Osteoblast (primary cell): ENCODE data around the gene SLC39A1. TPM values are rescaled to one million over a fixed set of nuclear protein-coding genes. Genes with fewer than 3 reads are reported as not detected.

ENCODE experiments used
- DNase-seq: peaks from one replicate; pipeline ENCODE4 v3.0.0; 2011; ENCODE audit warnings: low spot score, mixed read lengths; ENCODE audit not compliant: insufficient read length; ENCODE audit errors: missing footprints
- H2AFZ ChIP-seq: 2 replicates; pipeline ENCODE4 v1.6.0; 2011; ENCODE audit warnings: mild to moderate bottlenecking, low read length
- H3K27ac ChIP-seq: 2 replicates; pipeline ENCODE4 v1.5.1; 2011; ENCODE audit warnings: mild to moderate bottlenecking, low read depth, low read length, moderate library complexity
- H3K27me3 ChIP-seq: 2 replicates; pipeline ENCODE4 v1.6.0; 2012; ENCODE audit warnings: mild to moderate bottlenecking, control low read depth, inconsistent platforms, low read length, moderate library complexity; ENCODE audit not compliant: insufficient read depth
- H3K36me3 ChIP-seq: 2 replicates; pipeline ENCODE4 v1.5.1; 2011; ENCODE audit warnings: mild to moderate bottlenecking, low read length, control low read depth, moderate library complexity; ENCODE audit not compliant: insufficient read depth
- H3K4me1 ChIP-seq: 2 replicates; pipeline ENCODE4 v1.5.1; 2011; ENCODE audit warnings: mild to moderate bottlenecking, low read length, control low read depth, moderate library complexity; ENCODE audit not compliant: insufficient read depth
- H3K4me2 ChIP-seq: 2 replicates; pipeline ENCODE4 v1.6.0; 2011; ENCODE audit warnings: mild to moderate bottlenecking, low read length; ENCODE audit not compliant: insufficient read depth
- H3K4me3 ChIP-seq: fragments of 200-600 bp; sonication (generic); 3 replicates; pipeline ENCODE4 v1.5.1; 2012; ENCODE audit warnings: mild to moderate bottlenecking, low read length, inconsistent platforms; ENCODE audit not compliant: insufficient read depth
- H3K79me2 ChIP-seq: 2 replicates; pipeline ENCODE4 v1.6.0; 2012; ENCODE audit warnings: mild to moderate bottlenecking, low read length, control low read depth, inconsistent platforms; ENCODE audit not compliant: insufficient read depth
- H3K9me3 ChIP-seq: 2 replicates; pipeline ENCODE4 v1.5.1; 2011; ENCODE audit warnings: low read depth, low read length, control low read depth
- H4K20me1 ChIP-seq: 2 replicates; pipeline ENCODE4 v1.6.0; 2012; ENCODE audit warnings: mild to moderate bottlenecking, low read length, control low read depth; ENCODE audit not compliant: insufficient read depth
- total RNA-seq: library from RNA; depleted of rRNA; stranded (reverse); fragments of >200 nt; gene quantifications from 2 replicates; pipeline ENCODE4 v1.2.3, GENCODE V29; 2012
- TF ChIP-seq, protein P1 (sequence below): IDR thresholded peaks from 2 replicates; pipeline ENCODE4 v1.5.1; 2011; ENCODE audit warnings: mild to moderate bottlenecking, low read depth, low read length, moderate library complexity; ENCODE audit errors: extremely low read depth

SLC39A1 gene
- total RNA-seq, 1 donor: 96.3 TPM

DNA sequence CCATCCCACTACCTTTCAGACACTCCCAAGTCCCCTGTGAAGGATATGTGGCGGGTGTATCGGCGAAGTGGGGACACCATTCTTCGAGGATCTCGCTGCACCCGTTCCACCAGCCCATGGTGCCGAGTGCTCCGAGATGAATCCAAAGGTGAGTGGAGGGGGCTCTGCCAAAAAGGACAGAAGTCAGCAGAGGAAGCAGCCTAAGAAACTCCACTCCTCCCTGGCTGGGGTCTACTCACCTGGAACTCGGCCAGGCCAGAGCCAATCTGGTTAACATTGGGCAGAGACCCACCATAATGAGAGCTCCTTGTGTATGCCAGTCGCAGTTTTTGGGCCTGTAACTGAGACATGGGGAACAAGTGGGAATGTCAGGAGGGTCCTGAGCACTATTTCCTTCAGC is 8.5 kb downstream of the SLC39A1 start:
- Histone ChIP-seq H3K9me3 (no peaks in the 10 kb centered on the region), H3K36me3 (peaks cover 32% of the 10 kb centered on the region), H2AFZ (no peak overlapping the region), H3K27ac (no peak overlapping the region), H4K20me1 (peaks cover 45% of the 10 kb centered on the region), H3K27me3 (no peaks in the 10 kb centered on the region), H3K4me1 (peaks cover 15% of the 10 kb centered on the region), H3K79me2 (peaks cover 54% of the 10 kb centered on the region), H3K4me3 (no peak overlapping the region), H3K4me2 (no peak overlapping the region)
- peak; percentile 65 for DNase-seq
- TF ChIP-seq, protein P1, sequence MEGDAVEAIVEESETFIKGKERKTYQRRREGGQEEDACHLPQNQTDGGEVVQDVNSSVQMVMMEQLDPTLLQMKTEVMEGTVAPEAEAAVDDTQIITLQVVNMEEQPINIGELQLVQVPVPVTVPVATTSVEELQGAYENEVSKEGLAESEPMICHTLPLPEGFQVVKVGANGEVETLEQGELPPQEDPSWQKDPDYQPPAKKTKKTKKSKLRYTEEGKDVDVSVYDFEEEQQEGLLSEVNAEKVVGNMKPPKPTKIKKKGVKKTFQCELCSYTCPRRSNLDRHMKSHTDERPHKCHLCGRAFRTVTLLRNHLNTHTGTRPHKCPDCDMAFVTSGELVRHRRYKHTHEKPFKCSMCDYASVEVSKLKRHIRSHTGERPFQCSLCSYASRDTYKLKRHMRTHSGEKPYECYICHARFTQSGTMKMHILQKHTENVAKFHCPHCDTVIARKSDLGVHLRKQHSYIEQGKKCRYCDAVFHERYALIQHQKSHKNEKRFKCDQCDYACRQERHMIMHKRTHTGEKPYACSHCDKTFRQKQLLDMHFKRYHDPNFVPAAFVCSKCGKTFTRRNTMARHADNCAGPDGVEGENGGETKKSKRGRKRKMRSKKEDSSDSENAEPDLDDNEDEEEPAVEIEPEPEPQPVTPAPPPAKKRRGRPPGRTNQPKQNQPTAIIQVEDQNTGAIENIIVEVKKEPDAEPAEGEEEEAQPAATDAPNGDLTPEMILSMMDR: no peak

- H3K4me1 ChIP-seq: peaks cover 15% of the 10 kb centered on the region
- H3K4me3 ChIP-seq: no peak overlapping the region
- H3K27ac ChIP-seq: no peak overlapping the region
- no peak overlapping the region for H2AFZ ChIP-seq
- H3K36me3 ChIP-seq: peaks cover 35% of the 10 kb centered on the region
- no peak overlapping the region for H3K4me2 ChIP-seq
- peaks cover 54% of the 10 kb centered on the region for H3K79me2 ChIP-seq
- peaks cover 45% of the 10 kb centered on the region for H4K20me1 ChIP-seq
- TF ChIP-seq, protein P1: no peak
- DNase-seq: peak; percentile 66
- H3K27me3 ChIP-seq: no peaks in the 10 kb centered on the region
- H3K9me3 ChIP-seq: no peaks in the 10 kb centered on the region
These were observed 9.4 kb downstream of the SLC39A1 start for GRCh38 chr1:153953859-153954365.

- Histone ChIP-seq H2AFZ (no peak overlapping the region), H3K36me3 (peaks cover 35% of the 10 kb centered on the region)
These were observed 11.5 kb downstream of the SLC39A1 start for GRCh38 chr1:153951801-153952200.

DNA sequence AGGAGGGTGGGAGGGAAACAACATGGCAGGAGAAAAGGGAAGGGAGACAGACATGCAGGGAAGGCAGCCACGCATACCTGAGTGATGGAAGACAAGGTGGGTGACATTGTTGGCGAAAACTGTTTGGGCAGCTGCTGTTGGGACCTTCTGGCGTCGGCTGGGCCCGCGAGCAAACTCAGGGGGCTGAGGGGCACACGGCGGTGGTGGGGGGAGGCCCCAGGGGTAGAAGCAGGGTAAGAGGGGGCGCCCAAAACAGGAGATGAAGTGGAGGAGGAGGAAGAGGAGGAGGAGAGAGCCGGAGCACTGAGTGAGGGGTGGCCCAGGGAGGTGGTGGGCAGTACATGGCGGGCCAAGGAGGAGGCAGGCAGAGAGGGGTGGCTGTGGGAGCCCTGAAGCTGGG is 12.2 kb downstream of the SLC39A1 start:
- Histone ChIP-seq H3K4me2 (no peak overlapping the region), H3K27ac (no peak overlapping the region), H2AFZ (no peak overlapping the region), H3K27me3 (no peaks in the 10 kb centered on the region), H3K79me2 (peaks cover 37% of the 10 kb centered on the region), H3K9me3 (no peaks in the 10 kb centered on the region), H3K4me3 (no peak overlapping the region), H3K4me1 (peaks cover 5% of the 10 kb centered on the region), H4K20me1 (peaks cover 26% of the 10 kb centered on the region), H3K36me3 (peaks cover 35% of the 10 kb centered on the region)
- TF ChIP-seq, protein P1: no peak
- peak; percentile 42 for DNase-seq

More at GRCh38 chr1:153951801-153952200, 11.5 kb downstream of the SLC39A1 start:
- Histone ChIP-seq H3K4me1 (peaks cover 6% of the 10 kb centered on the region), H3K4me2 (no peak overlapping the region), H3K9me3 (no peaks in the 10 kb centered on the region), H4K20me1 (peaks cover 33% of the 10 kb centered on the region), H3K27ac (no peak overlapping the region), H3K4me3 (no peak overlapping the region), H3K79me2 (peaks cover 39% of the 10 kb centered on the region), H3K27me3 (no peaks in the 10 kb centered on the region)
- TF ChIP-seq, protein P1: no peak
- DNase-seq: peak; percentile 60
